GM12891 (cell line): ENCODE results near the gene ST7.

ENCODE experiments used
- DNase-seq: peaks from one replicate; pipeline ENCODE4 v3.0.0; 2011; ENCODE audit warnings: low spot score; ENCODE audit not compliant: insufficient read length
- FAIRE-seq: peaks from 2 replicates; lab custom pipeline; 2011; peaks lifted over from hg19 to GRCh38; lab: Jason Lieb, UNC
- PAX5 ChIP-seq: IDR thresholded peaks from 2 replicates; pipeline ENCODE4 v1.6.1; 2011; ENCODE audit warnings: low read length, moderate library complexity, mild to moderate bottlenecking; ENCODE audit not compliant: insufficient read depth, severe bottlenecking
- POLR2A ChIP-seq: IDR thresholded peaks from 2 replicates; pipeline ENCODE4 v1.6.1; 2011; ENCODE audit warnings: low read depth, low read length, control low read depth
- POLR2AphosphoS5 ChIP-seq: IDR thresholded peaks from 2 replicates; pipeline ENCODE4 v1.6.1; 2011; ENCODE audit warnings: low read depth, low read length, control low read depth
- POU2F2 ChIP-seq: IDR thresholded peaks from 2 replicates; pipeline ENCODE4 v1.6.1; 2011; ENCODE audit warnings: low read depth, mild to moderate bottlenecking, control low read depth, low read length, moderate library complexity
- SPI1 ChIP-seq: IDR thresholded peaks from 2 replicates; pipeline ENCODE4 v1.6.1; 2011; ENCODE audit warnings: low read depth, low read length, control low read depth
- TAF1 ChIP-seq: IDR thresholded peaks from 2 replicates; pipeline ENCODE4 v1.6.1; 2011; ENCODE audit warnings: low read depth, low read length, control low read depth

Gene ST7

DNA sequence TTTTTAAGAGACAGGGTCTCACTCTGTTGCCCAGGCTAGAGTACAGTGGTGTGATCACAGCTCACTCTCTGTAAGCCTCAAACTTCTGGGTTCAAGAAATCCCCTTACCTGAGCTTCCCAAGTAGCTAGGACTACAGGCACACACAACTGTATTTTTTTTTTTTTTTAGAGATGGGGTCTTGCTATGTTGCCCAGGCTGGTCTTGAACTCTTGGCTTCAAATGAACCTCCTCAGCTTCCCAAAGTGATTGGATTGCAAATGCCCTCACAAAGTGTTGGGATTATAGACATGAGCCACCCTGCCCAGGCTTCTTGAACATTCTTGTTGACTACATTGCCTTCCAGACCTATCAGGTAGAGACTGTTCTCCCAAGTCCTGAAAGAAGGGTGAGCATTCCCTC lies 296.9 kb downstream of the ST7 start:
- DNase-seq (no peak), FAIRE-seq (no peak)

DNA sequence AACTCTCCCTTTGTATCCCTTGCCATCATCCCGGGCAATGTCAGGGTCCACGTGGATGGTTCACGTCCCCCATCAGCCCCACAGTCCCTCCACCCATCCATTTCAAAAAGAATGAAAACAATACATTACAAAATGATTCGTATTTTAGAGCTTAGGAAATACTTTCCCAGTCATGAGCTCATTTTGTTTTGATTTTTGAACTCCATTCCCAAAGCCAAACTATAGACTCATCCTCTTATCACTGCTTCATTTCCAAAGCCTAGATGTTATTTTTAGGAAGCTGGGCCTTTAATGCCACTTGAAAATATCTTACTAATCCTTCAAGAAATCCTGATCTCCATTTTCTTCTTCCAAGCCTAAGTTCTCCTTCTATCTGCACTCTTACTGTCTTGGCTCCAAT lies 297.5 kb downstream of the ST7 start:
- DNase-seq, result no peak
- no peak for TF ChIP-seq POU2F2
- no peak for TF ChIP-seq SPI1
- TF ChIP-seq POLR2AphosphoS5, result no peak
- TF ChIP-seq TAF1, result no peak
- TF ChIP-seq PAX5, result no peak
- no peak for TF ChIP-seq POLR2A
- FAIRE-seq, result no peak

More for the DNA sequence above, 296.9 kb downstream of the ST7 start:
- TF ChIP-seq TAF1 (no peak), POLR2A (no peak), PAX5 (no peak), POU2F2 (no peak), SPI1 (no peak), POLR2AphosphoS5 (no peak)

DNA sequence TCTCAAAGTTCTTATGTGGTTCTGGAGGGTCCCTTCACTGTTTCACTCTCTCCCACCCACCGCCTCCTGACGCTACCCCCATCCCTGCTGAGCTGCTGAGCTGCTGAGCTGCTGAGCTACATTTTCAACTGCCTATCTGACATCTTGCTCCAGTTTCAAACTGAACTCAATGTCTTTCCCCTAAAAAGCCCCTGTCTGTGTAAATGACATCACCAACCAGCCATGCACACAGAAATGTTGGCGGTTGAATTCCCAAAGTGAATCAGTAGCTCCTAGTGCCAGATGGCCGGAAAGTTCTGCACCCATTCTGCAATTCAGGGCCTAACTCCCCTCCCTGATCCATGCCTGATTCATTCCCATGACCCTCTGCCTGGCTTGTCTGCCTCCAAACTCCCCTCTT lies 298.4 kb downstream of the ST7 start:
- DNase-seq (no peak), FAIRE-seq (no peak)
- TF ChIP-seq POU2F2, result no peak
- TF ChIP-seq PAX5, result no peak
- no peak for TF ChIP-seq POLR2A
- no peak for TF ChIP-seq TAF1
- TF ChIP-seq SPI1, result no peak

DNA sequence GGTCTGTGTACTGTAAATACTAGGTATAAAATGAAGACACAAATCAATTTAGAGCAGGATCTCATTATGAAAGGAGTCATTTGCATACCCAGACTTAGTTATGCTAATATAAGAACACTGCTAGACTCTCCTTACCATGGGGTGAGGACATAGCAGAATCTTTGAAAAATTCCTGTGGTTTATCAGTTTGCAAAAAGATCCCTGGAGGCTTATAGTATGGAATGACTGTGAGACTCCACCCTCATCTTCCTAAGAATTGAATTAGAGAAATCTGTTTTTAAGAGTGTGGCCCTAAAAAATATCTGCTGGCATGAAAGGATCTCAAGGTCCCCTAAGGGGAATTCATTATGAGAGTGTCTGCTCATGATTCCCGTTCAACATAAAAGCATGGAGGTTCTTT lies 306.3 kb downstream of the ST7 start:
- no peak for TF ChIP-seq SPI1
- TF ChIP-seq PAX5, result no peak
- TF ChIP-seq POU2F2, result no peak
- TF ChIP-seq TAF1, result no peak
- no peak for TF ChIP-seq POLR2AphosphoS5
- TF ChIP-seq POLR2A, result no peak
- DNase-seq (no peak), FAIRE-seq (no peak)

DNA sequence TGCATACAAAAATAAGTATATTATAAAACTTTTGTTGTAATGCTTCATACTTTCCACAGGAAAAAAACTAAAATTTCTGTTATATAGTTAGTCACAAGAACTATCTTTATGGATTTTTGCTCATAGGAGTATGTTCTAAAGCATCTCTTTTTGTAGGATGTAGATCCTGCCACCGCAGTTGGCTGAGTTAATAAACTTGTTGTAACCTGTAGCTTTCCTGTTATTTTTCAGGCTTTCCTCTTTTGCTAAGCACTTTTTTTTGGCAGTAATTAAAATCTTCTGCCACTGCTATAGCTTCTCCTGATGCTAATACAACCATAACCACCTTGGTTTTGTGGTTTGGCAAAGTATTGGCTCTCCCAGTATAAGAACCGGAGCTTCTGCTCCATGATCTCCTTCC lies 309.2 kb downstream of the ST7 start:
- DNase-seq, result no peak
- TF ChIP-seq POU2F2, result no peak
- TF ChIP-seq POLR2AphosphoS5, result no peak
- no peak for TF ChIP-seq SPI1
- no peak for TF ChIP-seq TAF1
- no peak for TF ChIP-seq PAX5
- no peak for TF ChIP-seq POLR2A
- no peak for FAIRE-seq

DNA sequence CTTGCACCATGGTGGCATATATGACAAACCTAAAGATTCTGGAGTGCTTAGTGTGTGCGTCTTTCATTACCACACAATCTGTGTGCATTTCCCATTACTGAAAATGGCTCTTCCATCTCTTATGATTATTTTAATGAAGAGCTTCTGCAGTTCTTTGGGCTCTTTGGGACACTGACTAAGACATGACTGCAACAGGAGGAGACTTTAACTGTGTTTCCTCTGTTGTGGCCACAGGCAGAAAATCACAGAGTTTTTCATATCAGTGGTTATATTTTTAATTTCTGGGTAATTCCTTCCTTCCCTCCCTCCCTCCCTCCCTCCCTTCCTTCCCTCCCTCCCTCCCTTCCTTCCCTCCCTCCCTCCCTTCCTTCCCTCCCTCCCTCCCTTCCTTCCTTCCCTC lies 311.4 kb downstream of the ST7 start:
- no peak for TF ChIP-seq SPI1
- TF ChIP-seq POLR2AphosphoS5, result no peak
- DNase-seq (no peak), FAIRE-seq (no peak)

DNA sequence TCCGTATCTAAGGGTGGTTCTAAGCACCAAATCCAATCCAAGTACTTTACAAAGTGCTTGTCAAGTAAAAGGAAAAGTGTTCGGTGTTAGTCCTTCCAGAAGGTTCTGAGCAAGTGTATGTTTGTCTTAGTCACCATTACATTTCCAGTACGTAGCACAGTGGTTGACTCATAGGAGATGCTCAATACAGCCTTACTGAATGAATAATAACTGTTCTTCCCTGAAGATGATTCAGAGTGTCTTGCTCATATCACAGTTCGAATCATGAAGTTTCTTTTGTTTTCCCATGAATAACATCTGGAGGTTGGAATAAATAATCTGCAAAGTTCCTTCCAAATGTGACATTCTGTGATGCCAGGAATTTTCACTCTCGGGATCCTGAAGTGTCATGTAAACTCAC lies 316.1 kb downstream of the ST7 start:
- no peak for TF ChIP-seq POLR2A
- no peak for TF ChIP-seq POU2F2
- no peak for TF ChIP-seq SPI1
- TF ChIP-seq POLR2AphosphoS5, result no peak
- no peak for TF ChIP-seq TAF1
- no peak for TF ChIP-seq PAX5
- no peak for FAIRE-seq
- DNase-seq, result no peak

DNA sequence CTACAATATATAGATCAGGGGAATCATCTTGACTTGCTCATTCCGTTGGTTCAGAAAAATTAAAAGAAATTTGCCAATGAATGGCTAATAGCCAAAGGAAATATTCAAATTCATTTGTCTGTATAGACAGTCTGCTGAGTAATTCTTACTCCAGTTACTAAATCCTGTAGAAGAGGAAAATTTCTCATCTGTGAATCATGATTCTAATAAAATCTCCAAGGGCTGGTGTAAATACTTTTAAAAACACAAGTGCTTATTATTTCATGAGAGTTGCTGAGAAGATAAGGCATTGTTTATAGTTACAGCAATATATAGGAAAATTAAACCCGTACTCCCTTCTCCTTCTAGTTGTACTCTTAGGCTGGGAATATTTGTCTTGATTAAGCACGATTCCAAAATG lies 316.6 kb downstream of the ST7 start:
- DNase-seq (no peak), FAIRE-seq (no peak)
- TF ChIP-seq PAX5, result no peak
- no peak for TF ChIP-seq TAF1
- TF ChIP-seq SPI1, result no peak
- TF ChIP-seq POU2F2, result no peak
- TF ChIP-seq POLR2A, result no peak
- TF ChIP-seq POLR2AphosphoS5, result no peak

DNA sequence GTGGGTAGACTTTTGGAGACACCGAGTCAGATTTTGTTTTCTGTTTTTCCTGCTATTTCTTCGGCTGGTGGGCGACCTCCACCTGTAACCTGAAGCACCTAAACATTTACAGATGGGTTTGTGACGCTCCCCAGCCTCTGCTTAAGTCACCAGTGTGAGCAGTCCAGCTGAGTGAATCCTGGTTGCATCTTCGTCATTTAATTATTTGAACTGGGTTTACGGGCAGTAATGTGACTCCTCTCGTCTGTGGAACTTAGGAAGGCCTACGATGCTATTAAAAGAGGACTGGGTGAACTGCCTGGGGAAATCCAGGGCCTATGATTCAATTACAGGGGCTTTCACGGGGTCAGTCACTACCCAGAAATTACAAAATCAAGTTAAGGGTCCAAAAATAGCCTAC lies 317.1 kb downstream of the ST7 start:
- FAIRE-seq, result no peak
- no peak for DNase-seq
- no peak for TF ChIP-seq POU2F2
- no peak for TF ChIP-seq PAX5
- TF ChIP-seq POLR2AphosphoS5, result no peak
- TF ChIP-seq SPI1, result no peak
- TF ChIP-seq POLR2A, result no peak
- TF ChIP-seq TAF1, result no peak

DNA sequence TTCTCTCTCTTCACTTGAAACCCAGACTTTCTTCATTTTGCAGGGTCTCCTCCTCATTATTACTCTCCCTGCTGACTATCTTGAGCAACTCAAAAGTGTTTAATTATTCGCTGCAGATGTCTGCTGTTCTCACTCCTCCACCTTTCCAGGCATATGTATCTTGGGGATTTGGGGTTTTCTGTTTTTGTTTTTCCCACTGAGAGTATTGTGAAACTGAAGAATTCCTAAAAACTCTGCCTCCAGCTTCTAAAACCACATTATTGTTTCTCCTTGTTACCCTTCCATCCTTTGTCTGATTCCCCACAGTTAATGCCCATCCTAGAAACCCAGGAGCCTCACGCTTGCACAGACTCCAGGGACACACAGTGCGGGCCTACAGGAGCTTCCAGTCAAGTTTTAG lies 318.3 kb downstream of the ST7 start:
- TF ChIP-seq POU2F2, result no peak
- TF ChIP-seq SPI1, result no peak
- no peak for TF ChIP-seq POLR2AphosphoS5
- DNase-seq (no peak), FAIRE-seq (no peak)
